Activated CD4-positive, alpha-beta T cell treated with anti-CD3 and anti-CD28 coated beads, Interleukin-2, amount 50 U/mL, for 4 hours (primary cell): ENCODE measurements around the gene FKBP15.

ENCODE experiments used
- DNase-seq, 2 experiments: peaks; one replicate each; pipeline ENCODE4 v3.0.0-alpha.2; 2020

The FKBP15 gene

DNA sequence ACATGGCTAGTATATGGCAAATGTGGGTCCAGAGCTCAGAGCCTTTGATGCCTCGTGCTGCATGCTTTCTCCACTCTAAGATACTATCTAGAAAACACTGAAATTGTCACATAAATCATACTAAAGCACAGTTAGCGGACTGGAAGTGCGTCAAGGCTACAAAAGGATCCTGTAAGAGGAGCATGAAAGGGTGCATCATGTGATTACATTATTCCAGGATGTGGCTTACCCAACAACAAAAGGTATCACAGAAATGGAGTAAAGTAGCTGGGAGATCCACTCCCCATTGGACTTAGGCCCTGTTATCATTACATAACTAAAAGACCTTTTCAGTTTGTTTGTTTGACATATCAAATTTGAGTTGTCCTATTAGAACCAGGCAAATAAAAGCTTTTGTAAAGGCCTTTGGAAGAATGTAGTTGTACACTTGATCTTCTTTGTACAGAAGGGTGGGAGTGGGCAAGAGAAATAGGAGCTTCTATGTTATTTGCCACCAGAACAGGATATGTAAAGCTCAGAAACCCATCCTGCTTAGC is 7.1 kb upstream of the FKBP15 start:
- DNase-seq = no peak

DNA sequence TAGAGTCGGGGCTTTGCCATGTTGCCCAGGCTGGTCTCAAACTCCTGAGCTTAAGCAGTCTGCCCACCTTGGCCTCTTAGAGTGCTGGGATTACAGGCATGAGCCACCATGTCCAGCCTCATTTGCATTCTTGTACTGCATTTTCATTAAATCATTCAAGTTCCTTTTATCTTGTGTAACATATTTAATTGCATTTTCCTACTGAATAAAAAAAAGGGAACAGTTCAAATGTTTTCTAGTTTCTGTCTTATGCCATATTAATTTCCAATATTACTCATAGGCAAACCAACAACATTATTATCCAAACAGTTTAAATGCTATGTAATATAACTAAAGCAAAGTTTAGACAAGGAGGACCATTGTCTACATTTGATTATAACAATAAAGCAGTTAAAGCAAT is 6.4 kb upstream of the FKBP15 start:
- DNase-seq = no peak

DNA sequence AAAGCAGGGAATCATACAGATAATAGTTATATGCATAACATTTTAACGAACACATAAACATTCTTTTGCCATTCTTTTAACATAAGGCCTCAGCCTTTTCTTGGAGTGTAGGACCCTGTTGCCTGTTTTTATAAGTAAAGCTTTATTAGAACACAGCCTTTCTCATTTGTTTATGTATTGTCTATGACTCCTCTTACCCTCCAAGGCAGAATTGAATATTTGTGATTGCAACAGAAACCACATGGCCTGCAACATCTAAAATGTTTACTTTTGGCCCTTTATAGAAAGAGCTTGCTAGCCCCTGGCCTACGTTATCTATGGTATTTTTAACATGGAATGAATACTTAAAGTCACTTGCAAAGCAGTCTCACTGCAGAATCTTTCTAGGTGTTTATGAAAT is 2.9 kb upstream of the FKBP15 start:
- no peak for DNase-seq

DNA sequence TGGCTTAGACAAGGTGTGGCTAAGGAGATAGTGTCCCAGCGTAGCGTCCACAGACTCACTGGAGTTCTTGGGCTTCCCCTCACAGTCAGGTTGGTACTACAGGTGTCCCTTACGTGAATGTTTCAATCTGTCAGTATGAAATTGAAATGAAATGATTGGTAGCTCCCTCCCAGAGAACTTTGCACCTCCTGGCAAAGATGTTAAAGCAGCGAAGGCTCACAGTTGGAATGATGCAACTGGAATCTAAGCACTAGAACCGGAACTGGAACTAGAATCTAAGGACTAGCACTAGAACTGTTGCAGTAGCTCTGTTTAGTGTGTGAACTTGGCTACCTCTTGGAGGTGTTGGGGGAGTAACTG is 1.4 kb upstream of the FKBP15 start:
- no peak for DNase-seq

DNA sequence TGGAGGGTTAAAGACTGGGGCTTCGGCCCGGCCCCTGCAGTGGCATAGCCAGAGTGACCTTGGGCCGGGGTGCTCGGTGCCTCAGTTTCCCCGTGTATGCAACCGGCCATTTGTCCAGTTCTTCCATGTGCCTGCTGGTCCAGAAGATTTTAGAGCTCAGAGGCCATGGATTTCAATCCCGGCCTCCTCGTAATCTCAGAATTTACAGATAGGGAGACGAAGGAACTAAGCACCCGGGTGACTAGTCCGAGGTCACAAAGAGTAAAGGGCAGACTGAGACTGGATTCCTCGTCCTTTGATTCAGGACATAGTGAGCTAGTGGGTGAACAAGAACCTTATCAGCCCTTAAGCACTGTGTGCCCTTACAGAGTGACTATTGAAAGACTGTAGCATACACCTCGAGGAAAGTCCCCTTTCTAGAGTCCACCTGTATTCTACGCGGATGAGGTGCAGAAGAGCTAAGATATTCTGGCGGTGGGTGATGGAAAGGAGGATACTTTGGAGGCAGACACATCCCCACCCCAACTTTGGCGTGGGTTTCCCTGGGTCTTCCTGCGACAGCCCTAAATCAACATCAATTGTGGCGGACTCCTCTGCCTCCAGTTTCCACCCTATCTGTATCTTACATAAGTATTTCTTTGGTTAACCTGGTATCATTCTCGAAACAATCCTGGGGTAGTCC is 864 bp upstream of the FKBP15 start:
- no peak for DNase-seq

DNA sequence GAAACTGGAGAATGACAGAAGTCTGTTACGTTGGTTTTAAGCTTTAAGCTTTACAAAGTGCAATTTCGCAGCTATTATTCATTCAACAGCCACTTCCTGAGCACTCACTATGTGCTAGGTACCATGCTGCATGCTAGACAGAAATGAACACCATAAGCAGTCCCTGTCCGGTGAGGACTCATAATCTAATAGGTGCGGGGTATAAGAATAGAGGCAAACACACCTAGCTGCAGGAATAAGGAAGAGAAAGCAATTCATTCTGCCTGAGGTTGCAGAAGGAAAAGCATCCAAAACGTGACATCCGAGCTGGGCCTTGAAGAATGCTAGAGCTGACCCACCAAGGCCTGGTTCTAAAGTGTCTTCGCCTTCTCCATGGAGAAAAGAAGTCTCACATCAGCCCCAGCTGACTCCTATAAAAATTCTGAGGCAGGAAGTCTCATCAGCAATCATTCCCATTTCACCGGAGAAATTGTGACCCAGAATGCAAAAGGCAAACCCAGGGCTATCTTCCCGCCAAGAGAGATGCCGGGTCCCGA is 542 bp downstream of the FKBP15 start:
- DNase-seq = no peak

DNA sequence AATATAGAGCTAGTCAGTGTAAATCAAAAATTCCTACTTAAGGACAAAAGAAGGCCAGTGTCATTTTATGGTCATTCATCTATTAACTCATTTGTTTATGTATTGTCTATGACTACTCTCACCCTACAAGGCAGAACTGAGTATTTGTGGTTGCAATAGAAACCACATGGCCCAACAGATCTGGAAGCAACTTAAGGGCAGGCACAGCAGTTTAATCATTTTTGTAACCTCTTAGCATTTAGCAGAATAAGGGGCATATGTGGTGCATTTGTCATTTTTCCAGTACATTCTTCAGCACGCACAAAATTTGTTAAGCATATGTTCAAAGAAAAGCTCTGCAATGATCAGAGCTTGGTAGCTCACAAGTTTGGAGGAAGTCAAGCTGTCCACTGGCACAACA is 1.1 kb downstream of the FKBP15 start:
- no peak for DNase-seq

GRCh38 chr9:113219186-113219936 is 1.7 kb downstream of the FKBP15 start:
- no peak for DNase-seq

- DNase-seq = no peak
Measured at GRCh38 chr9:113216406-113216805, 4.7 kb downstream of the FKBP15 start.

- no peak for DNase-seq
Measured at GRCh38 chr9:113215132-113215531, 5.9 kb downstream of the FKBP15 start.

- no peak for DNase-seq
Measured at GRCh38 chr9:113210815-113211214, 10.3 kb downstream of the FKBP15 start.

DNA sequence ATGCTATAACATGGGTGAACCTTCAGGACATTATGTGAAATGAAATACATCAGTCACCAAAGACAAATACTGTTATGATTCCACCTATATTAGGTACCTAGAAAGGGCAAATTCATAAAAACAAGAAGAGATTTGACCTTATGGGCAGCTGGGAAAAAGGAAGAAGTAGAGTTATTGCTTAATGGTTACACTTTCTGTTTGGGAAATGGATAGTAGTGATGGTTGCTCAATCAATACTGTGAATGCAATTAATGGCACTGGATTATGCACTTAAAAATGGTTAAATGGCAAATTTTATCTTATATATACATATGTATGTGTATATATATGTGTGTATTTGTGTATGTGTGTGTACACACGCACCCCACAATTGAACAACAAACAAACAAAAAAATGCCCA is 15.2 kb downstream of the FKBP15 start:
- no peak for DNase-seq

DNA sequence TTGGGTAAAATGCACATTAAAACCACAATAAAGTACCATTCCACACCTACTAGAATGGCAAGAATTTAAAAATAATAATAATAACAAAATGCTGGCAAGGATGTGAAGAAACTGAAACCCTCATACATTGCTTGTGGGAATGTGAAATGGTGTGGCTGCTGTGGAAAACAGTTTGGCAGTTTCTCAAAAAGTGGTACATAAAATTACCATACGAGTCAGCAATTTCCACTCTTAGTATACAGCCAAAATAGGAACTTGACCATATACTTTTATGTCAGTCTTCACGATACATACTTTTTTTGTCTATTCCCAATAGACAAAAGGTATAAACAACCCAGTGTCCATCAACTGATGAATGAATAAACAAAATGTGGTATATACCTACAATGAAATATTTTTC is 15.6 kb downstream of the FKBP15 start:
- DNase-seq = no peak

DNA sequence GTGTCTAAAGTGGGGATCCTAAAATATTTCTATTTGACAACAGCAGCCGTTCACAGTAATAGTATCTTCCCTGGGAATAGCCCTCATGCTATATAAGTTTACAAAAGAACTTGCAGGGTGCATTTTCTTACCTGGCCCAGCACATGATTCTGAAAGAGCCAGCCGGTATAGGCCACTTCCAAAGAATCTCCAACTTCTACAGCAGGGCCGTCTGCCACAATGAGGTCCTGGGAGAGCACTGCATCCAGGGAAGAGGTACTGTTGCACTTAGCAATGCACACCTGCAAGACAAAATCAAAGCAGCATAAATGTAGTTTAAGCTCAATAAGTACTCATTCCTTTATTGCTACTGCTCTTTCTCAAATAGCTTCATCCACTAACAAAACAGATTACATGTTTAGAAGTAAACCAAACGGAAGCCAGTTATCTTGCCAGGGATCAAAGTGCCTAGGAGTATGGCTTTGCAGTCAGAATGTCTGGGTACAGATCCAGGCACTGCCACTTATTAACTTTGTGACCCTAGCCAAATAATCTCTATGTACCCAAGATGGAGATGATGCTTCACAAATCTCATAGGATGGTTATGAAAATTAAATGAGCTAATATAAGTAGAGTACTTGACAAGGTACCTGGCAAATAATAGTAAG is 21.3 kb downstream of the FKBP15 start:
- DNase-seq = no peak

DNA sequence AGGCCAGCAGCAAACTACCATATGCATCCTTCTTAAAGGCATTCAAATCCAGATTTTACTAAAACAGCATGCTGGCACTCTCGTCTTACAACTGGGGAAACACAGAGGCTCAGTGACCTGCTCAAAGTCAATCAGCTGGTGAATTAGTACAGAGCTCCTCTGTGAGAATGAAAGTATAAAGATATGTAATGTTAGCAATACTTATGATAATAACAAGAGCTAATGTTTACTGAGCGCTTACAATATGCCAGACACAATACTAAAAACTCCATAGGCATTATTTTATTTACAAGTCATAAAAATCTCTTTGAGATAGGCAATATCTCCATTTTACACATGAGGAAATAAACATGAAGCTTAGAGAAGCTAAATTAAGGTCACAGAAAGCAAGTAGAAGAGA is 28.6 kb downstream of the FKBP15 start:
- DNase-seq = no peak

DNA sequence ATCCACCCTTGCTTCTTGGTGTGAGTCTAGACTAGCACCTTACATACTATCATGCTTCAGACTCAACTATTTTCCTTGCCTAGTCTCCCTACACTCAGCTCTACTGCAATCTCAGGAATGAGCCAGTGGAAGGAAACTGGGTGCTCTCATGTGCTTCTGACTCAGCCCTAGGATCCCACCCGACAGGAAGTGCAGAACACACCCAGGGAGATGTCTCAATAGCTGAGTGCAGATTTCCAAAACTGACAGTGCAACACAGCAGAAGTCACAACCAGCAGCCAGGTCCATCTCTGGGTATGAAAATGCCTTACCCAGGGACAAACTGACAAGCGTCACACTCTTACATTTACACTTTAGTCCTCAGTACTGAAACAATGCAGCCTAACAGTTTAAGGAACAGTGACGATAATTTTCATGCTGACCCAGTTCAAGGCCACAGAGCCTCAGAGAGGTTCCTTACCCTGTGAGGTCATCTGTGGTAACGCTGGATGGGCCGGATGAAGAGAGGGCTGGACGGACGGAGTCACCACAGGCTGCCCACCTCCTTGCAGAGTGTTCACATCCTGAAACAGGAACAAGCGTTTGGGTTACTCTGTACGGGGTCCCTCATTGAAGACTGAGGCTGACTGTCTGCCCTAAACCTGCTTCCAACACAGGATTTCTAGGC is 33.0 kb downstream of the FKBP15 start:
- no peak for DNase-seq

GRCh38 chr9:113186137-113186755 is 34.8 kb downstream of the FKBP15 start:
- DNase-seq = no peak

GRCh38 chr9:113185271-113185670 is 35.8 kb downstream of the FKBP15 start:
- DNase-seq = no peak

DNA sequence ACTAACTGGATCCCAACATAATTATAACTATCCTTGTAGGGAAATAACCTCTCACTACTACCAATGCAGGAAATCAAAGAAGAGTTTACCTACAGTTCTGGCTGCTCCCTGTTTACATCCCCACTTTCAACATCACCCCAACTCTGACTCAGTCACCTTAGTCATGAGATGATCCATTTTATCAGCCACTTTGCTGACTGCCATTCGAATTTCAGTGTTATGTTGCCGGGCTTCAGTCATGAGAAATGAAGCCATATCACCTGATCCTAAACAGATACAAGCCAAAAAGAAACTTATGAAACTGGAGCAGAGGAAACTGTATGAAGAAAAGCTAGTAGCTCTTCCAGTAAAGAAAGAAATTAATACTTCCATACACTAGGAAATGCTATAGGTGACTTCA is 36.5 kb downstream of the FKBP15 start:
- DNase-seq = no peak

DNA sequence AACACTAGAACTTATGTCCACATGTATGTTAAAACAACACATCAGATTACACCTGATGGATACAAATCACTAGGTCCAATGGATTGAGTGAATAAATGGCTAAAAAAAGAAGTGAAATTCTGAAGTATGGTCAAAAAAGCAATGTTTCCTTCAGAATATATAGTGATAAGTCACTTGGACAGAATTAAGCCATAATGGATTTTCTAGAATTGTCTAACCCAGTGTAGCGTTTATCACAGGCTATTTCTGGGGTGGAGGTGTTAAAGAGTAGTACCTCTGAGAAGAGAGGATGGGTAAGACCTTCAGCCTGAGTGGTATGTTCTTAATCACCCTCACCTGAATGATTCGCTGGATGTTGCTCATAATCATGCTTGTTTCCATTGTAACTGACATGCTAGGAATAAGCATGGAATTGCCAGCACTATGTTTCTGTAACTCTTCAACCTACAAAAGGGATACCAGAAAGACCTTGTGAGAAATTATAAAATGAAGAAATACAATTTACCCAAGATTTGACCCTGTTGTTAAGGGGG is 37.1 kb downstream of the FKBP15 start:
- no peak for DNase-seq

DNA sequence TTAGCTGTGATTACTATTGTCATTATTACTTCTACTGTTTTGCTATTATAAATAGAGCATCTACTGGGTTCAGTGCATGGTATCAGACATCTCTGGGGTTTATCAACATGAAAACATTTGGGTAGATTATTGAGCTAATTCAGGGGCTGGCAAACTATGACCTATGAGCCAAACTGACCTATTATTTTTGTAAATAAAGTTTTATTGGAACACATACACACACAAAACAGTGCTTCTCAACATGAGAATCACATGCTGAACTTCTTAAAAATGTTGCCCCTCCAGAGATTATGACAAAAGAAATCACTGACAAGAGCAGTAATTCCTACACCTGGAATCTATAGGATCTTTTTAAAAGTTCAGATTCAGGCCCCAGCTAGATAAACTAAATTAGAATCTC is 39.9 kb downstream of the FKBP15 start:
- no peak for DNase-seq

GRCh38 chr9:113179839-113180238 is 41.2 kb downstream of the FKBP15 start:
- DNase-seq = no peak

DNA sequence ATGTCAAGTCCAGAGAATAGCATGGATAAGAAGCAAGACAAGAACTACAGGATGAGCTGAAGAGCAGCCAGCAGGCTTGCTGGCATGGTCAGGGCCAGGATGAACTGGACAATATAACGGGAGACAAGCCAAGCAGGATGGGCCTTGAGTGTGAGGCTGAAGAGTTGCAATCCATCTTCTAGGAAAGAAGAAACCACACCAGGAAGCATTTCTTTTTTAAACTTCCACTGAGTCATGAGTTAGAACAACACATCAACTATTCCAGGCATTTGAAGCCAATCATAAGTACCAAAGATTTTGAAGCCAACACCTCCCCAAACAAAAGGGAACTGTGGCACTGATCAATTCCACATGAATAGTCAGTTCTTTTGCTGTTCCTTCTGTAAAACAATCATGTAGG is 43.0 kb downstream of the FKBP15 start:
- no peak for DNase-seq
